ENCODE results near the gene ARHGAP9.

GRCh38 chr12:57430931-57431566, 48.6 kb downstream of the ARHGAP9 start, which contains the start of gene R3HDM2:
- TF ChIP-seq CTCF (IDR thresholded peaks at IDR 0.05) = no peak
- TF ChIP-seq POLR2A (IDR thresholded peaks at IDR 0.05) = peak in 1 of 2 donors; percentile 89

All from vagina (tissue), 2 donors.